Activated CD4-positive, alpha-beta T cell treated with anti-CD3 and anti-CD28 coated beads for 24 hours (primary cell): ENCODE measurements around the gene THOP1.
A peak's percentile ranks its signal among the peaks of the same experiment; 100 is the strongest.
"Not testable (repeated sequence)": the region's sequence is repeated elsewhere in the genome, so short reads cannot be mapped to it uniquely, and the experiment has no call there.

Source experiments
- DNase-seq, 2 donors: peaks; one replicate each; pipeline ENCODE4 v3.0.0-alpha.2; 2020; ENCODE audit warnings: low read depth in 2 of 2

THOP1 gene

DNA sequence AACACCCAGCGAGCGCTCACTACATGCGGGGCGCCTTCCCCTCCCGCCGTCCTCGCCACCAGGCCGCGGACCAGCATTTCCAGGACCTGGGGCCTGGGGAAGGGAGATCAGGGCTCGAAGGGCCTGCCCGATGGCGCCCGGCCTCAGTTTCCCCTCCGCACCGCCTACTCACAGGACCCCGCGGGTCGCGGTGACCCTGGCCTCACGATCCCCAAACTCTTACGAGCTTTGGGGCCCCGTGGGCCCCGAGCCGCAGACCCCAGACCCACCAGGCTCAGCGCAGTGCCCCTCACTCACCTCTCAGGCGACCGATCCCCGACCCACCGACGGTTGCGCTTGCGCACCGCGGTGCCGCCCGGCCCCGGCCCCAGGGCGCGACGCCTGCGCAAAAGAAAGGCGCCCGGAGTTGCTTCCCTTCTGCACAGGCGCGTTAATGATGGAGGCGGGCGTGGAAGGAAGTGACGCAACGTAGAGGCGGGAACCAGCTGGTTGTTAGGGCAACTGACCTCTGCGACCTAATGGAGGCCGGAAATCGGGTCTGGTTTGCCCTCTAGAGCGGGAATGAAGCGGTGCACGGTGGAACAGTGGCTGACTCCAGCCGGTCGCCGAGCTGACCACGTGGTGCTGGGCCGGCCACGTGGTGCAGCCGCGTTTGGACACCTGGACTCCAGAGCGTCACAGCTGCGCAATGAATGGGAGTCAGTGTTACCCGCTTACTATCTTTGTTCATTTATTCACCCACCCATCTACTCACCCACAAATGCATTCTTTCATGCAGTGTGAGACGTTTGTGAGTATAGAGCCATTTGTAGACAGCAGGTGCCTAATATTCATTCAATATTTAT lies 2.1 kb upstream of the THOP1 start, which contains the start of gene SGTA:
SGTA (minus strand) TSS at position 338 of the 845 bp plus-strand sequence. CDS start 14,205 bp downstream, outside the sequence.
- DNase-seq: peak; percentile 91 to 94

DNA sequence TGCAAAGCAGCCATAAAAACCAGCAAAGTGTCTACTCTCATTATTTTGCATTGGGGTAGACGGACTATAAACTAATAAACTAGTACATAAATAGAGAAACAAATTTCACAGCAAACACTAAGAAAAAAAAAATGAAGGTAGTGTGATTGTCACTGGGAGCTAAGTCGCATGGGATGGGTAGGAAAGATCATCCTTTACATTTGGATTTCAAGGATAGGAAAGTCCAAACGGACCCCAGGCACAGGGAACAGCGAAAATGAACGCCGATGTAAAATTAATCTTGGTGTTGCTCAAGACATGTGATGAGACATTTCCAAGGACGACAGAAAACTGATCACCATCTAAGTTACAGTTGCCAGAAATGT lies 1.5 kb upstream of the THOP1 start:
- no peak for DNase-seq

DNA sequence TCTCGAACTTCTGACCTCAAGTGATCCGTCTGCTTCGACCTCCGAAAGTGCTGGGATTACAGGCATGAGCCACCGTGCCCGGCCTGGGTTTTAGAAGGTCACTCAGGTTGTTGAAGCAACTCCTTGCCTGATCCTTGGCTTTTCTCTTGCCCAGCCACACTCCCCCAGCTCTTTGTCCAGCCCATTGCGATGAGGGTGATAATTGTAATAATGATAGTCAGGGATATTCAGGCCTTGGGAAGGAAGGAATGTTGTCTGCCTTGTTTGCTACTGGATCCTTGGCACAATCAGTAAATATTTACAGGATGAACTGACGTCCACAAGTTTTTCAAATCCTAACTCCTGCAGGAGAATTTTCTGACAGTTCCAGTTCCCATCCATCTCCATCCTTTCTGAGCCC lies 1.8 kb downstream of the THOP1 start:
- DNase-seq: no peak

DNA sequence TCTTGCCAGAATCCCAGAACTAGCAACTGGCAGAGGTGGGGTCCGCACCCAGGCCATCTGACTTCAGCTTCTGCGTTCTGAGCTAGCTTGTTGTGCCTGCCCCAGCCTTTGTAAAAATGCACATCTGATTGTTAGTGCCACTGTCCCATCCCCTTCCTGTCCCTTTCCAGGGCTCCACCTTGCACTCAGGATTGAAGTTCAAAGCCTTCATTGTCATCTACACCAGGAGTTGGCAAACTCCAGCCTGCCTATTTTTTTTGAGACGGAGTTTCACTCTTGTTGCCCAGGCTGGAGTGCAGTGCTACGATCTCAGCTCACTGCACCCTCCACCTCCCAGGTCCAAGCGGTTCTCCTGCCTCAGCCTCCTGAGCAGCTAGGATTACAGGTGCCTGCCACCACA lies 2.9 kb downstream of the THOP1 start:
- DNase-seq: no peak

DNA sequence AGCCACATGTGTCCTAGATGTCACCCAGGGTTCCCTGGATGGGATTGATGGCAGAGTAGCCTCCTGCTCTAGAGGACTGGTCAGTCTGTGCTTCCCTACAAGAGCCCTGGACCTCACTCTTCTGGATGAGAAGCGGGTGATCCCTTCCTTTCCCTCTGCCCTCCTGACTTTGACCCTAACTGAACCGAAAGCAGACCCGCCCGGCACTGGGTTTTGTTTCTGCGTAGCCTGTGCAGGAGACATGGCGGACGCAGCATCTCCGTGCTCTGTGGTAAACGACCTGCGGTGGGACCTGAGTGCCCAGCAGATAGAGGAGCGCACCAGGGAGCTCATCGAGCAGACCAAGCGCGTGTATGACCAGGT lies 4.9 kb downstream of the THOP1 start:
- no peak for DNase-seq

DNA sequence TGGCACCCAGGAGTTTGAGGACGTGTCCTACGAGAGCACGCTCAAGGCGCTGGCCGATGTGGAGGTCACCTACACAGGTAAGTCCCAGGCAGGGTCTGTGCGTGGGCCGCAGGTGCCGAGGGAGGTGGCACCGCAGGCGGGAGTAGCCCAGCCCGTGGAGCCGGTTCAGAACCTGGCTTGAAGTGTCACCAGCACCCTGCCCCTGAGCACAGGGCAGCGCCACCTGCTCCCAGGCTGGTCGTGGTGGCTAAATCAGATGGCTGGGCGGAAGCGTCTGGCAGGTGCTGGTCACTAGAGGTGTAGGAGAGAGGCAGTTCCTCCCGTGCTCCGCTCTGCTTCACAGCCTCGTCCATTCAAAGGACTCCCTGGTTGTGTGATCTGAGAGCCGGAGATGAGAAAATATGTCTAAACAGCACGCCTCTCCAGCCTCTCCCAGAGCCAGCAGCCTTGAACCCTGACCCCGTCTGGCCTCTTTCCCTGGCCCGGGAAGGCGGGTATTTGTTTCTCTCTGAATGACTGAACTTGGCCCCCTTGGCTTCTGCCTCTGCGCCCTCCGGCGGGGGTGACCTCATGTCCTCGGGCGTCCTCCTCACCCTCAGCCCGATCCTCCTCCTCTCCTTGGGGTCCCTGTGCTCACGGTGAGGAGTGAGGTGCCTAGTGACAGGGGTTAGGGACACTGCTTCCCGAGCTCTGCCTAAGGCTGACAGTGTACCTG lies 5.4 kb downstream of the THOP1 start:
- DNase-seq: no peak

DNA sequence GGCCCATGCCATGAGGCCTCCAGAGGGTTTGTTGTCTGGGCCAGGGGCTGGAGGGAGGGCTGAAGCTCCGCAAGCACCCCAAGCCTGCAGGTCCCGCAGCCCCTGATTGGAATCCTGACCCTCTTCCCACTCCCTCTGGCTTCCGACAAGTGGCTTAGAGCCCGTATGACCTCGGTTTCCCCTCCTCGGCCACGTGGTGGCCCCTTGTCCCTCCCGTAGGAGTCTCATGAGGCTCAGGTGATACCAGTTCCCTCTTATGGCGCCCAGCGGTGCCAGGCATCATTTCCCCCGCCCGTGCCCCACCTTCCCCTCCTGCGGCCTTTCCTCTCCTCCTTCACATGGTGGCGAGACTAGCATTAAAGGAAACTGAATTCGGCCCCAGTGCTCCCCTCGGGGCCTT lies 6.1 kb downstream of the THOP1 start:
- DNase-seq: no peak

DNA sequence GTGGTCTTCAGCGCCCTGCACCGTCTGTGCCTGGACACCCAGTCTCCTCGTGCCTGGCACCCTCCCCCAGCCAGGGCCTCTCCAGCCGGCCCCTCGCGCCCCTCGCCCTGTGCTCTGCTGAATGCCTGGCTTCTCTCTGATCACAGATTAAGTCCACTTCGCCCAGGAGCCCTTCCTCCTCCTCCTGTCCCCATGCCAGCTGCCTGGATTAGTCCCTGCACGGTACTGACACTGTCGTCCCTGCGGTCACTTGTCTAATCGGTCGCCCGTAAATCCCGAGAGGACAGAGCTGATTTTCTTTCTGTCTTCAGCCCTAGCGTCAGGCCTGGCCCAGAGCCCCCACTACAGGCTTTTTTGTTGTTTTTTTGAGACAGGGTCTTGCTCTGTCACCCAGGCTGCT lies 6.6 kb downstream of the THOP1 start:
- DNase-seq: no peak

DNA sequence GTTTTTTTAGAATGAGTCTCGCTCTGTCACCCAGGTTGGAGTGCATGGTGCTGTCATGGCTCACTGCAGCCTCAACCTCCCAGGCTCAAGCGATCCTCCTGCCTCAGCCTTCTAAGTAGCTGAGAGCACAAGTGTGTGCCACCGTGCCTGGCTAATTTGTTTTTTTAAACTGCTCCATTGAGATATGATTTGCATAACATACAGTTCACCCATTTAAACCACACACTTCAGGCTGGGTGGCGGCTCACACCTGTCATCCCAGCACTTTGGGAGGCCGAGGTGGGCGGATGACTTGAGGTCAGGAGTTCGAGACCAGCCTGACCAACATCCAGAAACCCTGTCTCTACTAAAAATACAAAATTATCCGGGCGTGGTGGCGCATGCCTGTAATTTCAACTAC lies 7.4 kb downstream of the THOP1 start:
- DNase-seq: not testable (repeated sequence)

DNA sequence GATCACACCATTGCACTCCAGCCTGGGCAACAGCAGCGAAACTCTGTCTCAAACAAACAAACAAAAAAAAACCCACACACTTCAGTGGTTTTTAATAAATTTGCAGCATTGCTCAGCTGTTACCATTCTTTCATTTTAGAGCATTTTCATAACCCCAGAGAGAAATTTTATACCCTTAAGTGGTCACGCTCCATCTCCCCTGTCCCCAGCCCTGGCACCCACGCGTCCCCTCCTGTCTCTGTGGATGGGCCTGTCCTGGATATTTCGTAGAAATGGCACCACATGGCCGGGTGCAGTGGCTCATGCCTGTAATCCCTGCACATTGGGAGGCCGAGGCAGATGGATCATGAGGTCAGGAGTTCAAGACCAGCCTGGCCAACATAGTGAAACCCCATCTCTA lies 7.8 kb downstream of the THOP1 start:
- no peak for DNase-seq

DNA sequence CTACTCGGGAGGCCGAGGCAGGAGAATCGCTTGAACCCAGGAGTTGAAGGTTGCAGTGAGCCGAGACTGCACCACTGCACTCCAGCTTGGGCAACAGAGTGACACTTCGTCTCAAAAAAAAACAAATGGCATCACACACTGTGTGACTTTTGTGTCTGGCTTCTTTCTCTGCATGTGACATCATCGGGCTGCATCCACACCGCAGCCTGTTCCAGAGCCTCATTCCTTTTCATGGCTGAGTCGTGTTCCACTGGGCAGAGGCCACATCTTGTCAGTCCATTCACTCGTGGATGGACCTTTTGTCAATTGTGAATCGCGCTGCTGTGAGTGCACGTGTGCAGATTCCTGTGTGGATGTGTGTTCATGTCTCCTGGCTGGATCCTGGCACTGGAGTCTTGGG lies 8.3 kb downstream of the THOP1 start:
- DNase-seq: no peak

DNA sequence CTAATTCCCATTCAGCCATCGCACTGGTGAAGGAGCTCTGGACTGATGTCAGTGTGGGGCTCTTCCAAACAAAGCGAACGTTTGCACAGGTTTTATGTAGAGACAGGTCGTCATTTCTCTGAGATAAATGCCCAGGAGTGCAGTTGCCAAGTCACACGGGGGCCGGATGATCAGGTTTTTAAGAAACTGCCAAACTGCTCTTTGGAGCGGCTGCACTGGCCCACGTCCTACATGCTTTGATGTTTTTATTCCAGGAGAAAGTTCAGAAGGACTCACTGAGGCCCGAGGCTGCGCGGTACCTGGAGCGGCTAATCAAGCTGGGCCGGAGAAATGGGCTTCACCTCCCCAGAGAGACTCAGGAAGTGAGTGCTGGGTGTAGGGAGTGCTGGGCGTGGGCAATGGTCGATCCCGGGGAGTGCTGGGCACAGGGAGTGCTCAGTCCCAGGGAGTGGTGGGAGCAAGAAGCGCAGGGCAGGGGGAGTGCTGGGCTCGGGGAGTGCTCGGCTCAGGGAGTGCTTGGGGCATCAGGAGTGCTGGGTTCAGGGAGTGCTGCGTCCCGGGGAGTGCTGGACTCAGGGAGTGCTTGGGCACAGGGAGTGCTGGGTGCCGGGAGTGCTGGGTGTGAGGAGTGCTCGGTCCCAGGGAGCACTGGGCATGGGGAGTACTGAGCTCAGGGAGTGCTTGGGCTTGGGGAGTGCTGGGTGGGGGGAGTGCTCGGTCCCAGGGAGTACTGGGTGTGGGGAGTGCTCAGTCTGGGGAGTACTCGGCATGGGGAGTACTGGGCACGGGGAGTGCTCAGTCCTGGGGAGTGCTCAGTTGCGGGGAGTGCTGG lies 10.7 kb downstream of the THOP1 start:
- DNase-seq: no peak

DNA sequence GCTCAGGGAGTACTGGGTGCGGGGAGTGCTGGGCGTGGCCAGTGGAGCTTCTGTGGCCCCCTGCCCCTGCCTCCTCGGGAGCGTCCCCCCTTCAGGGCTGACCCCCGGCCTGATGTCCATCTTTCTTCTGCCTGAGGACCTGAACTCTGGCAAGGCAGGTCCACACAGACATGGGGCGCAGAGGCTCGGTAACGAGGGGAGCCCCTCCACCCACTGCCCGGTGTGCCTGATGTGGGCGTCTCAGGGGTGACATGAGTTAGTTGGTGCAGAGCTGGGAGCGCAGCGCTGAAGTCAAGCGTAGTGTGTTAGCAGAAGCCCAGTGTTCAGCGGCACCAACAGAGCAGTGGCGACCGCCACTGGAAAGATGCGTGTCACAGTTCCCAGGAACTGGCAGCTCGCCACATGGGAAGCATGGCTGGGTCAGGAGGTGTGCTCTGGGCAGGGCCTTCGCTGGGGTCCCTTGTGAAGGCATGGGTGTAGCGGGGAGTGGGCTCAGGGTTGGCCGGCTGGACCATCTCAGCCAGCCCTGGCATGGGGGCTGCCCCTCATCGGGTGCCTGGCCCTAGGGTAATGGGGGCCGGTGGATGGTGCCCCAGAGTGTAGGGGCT lies 11.5 kb downstream of the THOP1 start:
- no peak for DNase-seq

DNA sequence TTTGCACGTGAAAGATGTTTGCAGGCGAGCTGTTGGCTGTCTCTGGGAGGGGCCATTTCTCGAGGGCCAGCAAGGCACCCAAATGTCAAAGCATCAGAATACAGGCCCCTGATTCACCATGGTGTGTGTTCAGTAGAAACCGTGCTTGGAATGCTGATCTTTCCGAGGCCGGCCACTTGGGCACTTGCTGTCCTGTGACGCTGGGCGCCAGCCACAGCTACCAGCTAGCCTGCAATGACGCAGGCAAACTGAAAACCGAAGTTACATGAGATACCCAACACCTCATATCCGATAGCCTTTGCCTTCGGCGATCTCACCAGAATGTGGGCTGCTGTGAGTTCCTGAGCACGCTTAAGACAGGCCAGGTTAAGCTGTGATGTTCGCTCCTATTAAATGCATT lies 12.0 kb downstream of the THOP1 start:
- no peak for DNase-seq

DNA sequence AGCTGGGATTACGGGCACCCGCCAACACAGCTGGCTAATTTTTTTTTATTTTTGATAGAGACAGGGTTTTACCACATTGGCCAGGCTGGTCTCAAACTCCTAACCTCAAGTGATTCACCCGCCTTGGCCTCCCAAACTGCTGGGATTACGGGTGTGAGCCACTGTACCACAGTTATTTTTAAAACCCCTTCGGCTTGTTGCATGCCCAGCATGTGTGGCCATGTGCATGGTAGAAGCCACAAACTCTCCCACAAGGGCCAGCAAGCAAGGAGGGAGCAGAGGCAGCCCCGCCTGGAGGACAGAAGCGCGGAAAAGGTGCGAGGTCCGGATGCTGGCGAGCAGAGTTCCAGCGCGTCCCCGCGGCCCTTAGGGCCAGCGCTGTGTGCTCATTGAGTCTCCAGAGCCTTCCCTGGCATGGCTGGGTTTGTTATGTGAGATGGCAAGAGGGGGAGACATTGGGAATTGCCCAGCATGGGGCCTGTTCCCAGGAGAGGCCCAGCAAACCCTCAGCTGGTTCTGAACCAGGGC lies 12.9 kb downstream of the THOP1 start:
- DNase-seq: no peak

DNA sequence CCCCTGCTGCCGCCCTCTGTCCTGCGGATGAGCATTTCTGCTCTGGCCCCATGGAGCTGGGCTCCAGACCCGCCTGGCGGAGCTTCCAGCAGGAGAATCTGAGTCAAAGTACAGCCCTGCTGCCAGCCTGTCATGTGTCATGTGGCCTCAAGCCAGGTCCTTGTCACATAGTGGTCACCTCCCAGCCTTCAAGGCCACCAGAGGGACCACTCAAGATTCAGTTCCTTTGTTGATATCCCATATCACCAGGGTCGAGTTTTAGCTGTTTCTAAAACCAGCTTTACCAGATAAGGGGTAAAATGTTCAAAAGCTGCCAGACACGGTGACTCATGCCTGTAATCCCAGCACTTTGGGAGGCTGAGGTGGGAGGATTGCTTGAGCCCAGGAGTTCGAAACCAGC lies 13.4 kb downstream of the THOP1 start:
- no peak for DNase-seq

DNA sequence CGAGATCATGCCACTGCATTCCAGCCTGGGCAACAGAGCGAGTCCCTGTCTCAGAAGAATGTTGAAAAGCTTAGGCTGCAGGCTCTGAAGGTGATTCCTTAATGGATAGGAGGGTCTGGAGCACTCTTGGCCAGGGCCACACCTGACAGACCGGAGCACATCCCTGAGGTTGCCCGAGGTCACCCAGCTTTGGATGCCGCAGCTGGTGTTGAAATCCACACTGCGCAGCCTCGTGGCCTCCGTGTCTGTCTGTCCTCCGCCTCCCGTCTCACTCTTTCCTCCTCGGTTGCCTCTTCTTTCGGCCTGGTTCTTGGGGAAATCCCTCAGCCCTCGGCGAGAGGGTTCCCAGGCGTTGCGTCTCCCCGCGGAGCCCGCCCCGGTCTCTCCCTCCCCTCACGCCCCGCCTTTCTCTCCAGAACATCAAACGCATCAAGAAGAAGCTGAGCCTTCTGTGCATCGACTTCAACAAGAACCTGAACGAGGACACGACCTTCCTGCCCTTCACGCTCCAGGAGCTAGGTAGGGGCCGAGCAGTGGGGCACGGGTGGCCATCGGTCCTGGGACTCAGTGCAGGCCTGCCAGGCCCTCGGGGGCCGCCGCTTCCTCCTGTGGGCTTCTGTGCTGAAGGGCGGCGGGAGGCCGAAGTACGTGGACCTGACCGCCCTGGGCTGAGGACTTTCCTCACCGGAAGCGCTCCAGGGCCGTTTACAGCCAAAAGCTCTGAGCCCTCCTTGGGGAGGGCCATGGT lies 14.1 kb downstream of the THOP1 start:
- DNase-seq: no peak

DNA sequence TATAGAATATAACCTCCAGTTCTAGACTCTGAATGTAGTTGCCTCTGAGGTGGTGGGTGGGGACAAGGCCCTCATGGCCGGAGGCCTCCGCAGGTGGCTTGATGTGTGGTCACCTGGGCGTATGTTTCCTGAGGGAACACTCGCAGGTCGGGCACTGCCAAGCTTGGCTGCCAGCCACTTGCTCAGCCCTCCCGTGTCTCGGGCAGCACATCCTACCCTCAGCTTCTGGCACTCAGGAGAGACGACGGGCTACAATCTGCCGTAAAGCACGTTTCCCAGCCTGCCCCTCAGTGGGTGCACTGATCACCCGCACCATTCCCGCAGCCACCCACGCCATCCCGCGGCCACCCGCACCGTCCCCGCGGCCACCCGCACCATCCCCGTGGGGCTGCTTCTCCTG lies 15.2 kb downstream of the THOP1 start:
- DNase-seq: no peak

DNA sequence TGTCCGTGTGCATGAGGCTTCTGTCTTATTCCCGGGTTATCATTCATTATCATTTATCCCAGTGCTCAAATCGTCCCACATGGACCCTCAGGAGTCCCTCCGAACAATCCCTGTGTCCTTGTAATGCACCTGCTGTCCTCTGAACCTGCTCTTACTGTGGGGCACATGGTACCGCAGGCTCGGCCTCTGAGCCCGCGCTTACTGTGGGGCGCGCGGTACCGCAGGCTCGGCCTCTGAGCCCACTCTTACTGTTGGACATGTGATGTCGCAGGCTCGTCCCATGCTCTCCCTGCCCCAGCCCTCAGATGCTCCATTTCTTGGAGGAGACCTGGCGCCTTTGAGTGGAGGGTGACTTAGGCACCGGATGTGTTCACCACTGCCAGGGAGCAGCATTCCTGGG lies 17.5 kb downstream of the THOP1 start:
- DNase-seq: no peak

DNA sequence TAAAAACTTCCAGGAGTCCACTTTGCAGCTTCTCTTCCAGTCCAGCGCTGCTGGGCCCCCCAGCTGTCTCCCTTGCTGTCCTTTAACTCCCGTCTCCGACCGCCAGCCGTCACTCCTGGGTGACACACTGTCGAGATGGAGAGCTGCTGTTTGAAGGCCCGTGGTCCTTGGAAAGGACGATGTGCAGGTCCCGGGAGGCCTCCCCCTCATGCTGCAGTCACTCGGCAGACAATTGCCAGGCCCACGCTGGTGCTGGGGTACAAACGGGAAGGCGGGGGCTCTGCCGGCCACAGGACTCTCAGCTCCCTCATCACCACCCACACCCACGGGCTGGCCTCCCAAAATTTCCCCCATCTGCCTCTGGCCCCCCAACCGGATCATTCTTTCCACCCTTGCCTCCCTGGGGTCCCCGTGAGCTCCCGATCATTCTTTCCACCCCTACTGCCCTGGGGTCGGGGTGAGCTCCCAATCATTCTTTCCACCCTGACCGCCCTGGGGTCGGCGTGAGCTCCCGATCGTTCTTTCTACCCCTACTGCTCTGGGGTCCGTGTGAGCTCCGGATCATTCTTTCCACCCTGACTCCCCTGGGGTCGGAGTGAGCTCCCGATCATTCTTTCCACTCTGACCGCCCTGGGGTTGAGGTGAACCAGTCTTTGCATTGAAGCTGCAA lies 18.3 kb downstream of the THOP1 start:
- no peak for DNase-seq
